ENCODE results near the gene SCO1.
A peak's percentile ranks its signal among the peaks of the same experiment; 100 is the strongest.
"Not testable (repeated sequence)": the region's sequence is repeated elsewhere in the genome, so short reads cannot be mapped to it uniquely, and the experiment has no call there.

SCO1 gene

DNA sequence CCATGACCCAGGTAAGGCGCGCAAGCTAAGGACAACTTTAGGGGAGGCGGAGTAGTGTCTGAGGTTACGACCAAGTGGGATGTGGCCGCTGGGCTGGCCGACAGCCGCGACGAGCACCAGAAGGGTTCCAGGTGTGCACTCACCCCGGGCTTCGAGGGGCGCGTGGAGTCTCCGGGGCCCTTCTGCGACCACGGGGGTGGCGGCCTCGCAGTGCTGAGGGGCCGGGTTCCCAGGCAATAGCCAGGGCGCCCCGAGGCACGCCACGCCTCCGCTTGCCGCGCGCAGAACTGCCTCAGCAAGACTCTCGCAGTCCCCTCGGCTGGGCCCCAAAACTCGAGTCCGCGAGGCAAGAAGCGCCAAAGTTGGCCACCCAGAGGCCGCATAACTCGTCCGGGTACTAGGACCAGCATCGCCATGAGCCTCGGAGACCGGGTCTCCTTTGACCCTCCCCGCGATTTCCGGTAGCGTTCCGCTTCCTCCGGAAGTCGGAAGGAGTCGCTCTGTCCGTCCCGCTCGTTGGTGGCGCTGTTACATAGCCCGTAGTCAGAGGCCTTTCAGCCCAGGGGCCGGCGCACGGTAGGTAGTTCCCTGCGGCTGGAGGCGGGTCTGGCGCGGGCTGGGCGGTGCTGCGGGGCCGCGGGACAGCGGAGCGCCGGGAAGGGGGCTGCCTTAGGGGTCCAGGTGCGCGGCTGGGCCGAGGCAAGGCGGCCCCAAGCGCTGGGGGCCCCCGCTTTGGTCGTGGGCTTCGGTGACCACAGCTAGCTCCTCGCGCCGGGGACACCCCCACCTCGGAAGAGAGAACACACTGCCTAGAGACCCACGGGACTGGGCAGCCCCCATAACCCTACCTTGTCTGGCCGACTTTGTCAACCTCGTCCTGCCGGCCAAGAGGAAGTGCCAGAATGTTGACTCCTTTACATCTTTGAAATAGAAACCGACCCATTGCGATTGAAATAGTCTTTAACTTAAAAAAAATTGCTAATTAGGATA lies at the start of gene SCO1, which contains the start of gene ADPRM:
TSS of gene SCO1 (minus strand) at position 442 of the 990 bp plus-strand sequence. CDS start at position 416, 26 bp downstream.
TSS of gene ADPRM (plus strand) at position 503 of the 990 bp plus-strand sequence. CDS start 7,333 bp downstream, outside the sequence.
- DNase-seq (ENCODE audit: low spot score) = peak; percentile 87

- no peak for DNase-seq (ENCODE audit: low spot score)
These were observed 47.9 kb upstream of the SCO1 start for GRCh38 chr17:10745231-10745630.

DNA sequence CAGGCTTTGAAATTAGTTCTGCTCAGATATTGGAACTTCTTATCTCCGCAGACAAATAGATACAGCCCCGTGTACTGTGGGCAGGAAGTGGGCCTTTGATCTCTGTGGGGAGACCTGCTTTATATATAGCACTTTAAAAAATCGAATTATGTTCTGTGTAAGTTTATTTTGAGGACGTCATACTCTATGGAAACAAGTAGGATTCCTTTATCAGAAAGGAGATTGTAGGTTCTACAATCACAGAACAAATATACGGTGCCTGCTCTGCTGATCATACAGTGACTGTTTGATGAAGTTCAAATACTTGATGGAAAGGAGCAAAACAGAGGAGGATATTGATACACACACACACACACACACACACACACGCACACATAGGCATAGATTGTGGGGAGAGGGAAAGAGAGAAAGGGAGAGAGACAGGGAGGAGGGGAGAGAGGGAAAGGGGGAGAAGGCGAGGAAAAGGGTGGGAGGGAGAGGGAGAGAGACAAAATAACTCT lies 47.2 kb upstream of the SCO1 start:
- no peak for DNase-seq (ENCODE audit: low spot score)

- DNase-seq (ENCODE audit: low spot score) = peak; percentile 24
These were observed 46.1 kb upstream of the SCO1 start for GRCh38 chr17:10743316-10744009.

- no peak for DNase-seq (ENCODE audit: low spot score)
These were observed 45.1 kb upstream of the SCO1 start for GRCh38 chr17:10742431-10742830.

DNA sequence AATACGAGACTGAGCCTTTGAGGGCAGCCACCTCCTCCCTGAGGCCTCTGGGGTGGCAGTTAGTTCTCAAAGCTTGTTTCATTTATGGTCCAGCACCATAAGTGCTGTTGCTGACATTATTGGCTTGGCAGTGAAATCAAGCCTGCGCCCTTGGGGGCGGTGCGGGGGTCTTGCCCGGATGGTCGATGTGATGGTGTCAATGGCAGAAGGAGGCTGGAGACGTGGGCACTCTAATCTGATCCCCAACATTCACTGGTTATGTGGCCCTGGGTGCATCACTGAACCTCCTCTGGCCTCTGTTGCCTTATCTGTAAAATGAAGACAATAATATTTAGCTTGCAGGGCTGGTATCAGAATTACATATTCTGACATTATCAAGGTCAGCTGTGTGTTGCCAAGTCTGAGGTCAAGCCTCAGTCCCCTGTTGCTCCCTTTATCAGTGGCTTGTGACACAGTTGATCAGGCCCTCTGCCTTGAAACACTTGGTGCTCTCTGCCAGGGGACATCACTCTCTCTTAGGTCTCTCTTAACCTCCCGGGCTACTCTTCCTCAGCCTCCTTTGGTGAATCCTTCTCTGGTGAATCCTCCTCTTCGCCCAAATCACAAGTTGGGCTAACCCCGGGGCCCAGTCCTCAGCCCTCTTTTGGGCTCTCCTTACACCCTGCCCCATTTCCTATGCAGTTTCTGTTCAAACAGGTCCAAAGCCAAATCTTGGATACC lies 44.2 kb upstream of the SCO1 start:
- DNase-seq (ENCODE audit: low spot score) = no peak

DNA sequence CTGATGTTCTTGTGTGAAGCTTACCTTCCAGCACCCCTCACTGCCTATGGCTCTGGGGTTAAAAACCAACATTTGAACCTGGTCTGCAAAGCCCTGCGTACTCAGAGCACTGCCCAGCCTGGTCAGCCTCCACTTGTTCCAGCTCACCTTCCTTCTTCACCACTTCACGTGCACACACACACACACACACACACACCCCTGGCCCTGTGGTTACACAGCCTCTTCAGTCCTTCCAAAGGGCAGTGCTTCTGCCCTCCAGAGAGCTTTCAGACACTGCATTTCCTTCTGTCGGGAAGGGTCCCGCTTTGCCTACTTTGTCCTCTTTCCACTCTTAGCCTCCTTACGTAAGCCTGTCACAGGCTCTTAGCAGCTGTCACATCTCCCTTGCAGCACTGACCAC lies 42.1 kb upstream of the SCO1 start:
- DNase-seq (ENCODE audit: low spot score) = no peak

GRCh38 chr17:10738521-10739258 lies 41.4 kb upstream of the SCO1 start:
- DNase-seq (ENCODE audit: low spot score) = no peak

DNA sequence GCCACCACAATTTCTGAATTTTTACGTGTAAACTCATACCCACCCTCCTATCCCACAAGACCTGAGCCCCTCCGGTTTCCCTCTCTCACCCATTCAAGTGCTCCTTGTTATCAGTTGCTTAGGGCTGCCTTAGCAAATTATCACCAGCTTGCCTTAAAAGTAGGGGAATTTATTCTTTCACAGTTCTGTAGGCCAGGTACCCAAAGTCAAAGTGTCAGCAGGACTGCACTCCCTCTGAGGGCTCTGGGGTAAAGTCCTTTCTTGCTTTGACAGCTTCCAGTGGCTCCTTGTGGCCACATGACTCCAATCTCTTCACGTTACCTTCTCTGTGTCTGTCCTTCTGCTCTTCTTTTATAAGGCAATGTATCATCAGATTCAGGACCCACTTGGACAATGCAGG lies 40.4 kb upstream of the SCO1 start:
- no peak for DNase-seq (ENCODE audit: low spot score)

DNA sequence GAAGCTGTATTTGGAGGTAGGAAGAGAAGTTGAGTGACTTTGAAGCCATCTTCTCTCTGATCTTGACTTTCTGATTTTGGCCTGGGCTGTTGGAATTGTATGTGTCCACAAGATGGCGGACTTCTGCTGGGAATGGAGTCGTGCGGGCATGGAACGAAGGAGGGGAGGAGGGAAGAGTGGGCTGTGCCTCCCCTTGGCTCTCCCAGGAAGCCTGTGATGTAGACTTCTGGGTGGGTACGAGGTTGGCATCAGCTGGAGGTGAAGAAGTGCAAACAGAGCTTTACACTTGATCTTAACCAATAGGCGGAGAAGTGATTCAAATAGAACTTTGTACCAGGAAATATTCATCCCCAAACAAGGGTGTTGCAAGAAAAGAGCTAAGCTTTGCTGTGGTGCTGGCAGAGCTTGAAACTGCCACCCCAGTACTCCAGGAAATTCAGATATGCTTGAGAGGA lies 39.9 kb upstream of the SCO1 start:
- peak; percentile 62 for DNase-seq (ENCODE audit: low spot score)

- no peak for DNase-seq (ENCODE audit: low spot score)
These were observed 38.5 kb upstream of the SCO1 start for GRCh38 chr17:10735821-10736220.

- no peak for DNase-seq (ENCODE audit: low spot score)
These were observed 37.9 kb upstream of the SCO1 start for GRCh38 chr17:10735251-10735650.

DNA sequence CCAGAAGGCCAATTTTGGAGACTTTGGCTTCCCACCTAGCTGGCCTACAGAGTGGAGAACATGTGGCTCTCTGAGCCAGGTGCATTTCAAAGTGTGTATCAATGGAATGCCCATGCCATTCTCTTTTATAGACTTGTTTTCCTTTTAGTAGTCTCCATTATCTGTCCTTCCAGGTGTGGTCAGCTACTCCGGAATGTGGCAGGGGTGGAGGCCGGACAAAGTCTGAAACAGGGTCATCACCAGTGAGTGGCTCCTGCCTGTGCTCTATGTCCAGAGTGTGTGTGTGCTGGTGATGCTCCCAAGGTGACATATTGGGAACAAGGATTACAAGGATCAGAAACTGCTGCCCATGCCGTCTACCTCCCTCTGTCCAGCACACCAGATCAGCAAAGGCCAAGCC lies 36.3 kb upstream of the SCO1 start:
- DNase-seq (ENCODE audit: low spot score) = no peak

GRCh38 chr17:10732121-10732520 lies 34.8 kb upstream of the SCO1 start:
- not testable (repeated sequence) for DNase-seq (ENCODE audit: low spot score)

- no peak for DNase-seq (ENCODE audit: low spot score)
These were observed 34.1 kb upstream of the SCO1 start for GRCh38 chr17:10731408-10731879.

GRCh38 chr17:10730247-10730646 lies 32.9 kb upstream of the SCO1 start:
- DNase-seq (ENCODE audit: low spot score) = not testable (repeated sequence)

DNA sequence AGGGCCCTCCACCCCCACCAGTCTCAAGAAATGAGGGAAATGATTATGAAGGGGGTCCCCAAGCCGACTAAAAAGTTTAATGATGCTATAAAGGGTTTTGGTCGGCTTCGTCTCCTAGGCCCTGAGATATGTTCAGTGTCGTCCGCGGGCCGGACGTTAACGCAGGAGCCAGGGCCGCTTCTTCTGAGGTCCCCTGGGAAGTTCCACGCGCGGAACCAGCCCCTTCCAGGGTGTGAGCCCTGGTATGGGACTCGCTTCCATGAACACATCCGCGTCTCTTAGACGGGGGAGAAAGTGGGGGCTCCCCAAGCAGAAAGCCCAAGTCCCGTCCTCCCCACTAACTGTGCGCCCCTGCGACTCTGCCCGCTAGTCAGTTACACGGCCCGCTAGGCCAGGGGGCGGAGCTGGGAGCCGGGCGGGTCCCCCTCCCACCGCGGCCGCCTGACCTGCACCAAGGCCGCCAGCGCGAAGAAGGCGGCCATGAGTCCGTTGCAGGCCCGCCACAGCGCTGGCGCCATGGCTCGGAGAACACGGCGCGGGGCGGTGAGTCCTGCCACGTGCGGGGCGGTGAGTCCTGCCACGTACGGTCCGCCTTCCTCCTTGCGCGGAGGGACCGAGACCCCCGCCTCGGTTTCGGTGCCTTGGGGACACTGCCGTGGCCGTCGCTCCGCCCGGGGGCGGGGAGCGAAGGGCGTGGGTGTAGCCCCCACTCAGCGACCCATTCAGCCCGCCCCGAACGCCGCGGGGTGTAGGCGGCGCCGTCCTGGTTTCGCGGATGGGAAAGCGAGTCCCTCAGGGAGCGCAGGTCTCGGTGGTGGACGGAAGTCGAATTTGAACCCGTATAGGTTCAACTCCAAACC lies 32.2 kb upstream of the SCO1 start, which contains the start of gene TMEM220:
TSS of gene TMEM220 (minus strand) at position 690 of the 860 bp plus-strand sequence. CDS start at position 518, 172 bp downstream.
- DNase-seq (ENCODE audit: low spot score) = peak; percentile 60

DNA sequence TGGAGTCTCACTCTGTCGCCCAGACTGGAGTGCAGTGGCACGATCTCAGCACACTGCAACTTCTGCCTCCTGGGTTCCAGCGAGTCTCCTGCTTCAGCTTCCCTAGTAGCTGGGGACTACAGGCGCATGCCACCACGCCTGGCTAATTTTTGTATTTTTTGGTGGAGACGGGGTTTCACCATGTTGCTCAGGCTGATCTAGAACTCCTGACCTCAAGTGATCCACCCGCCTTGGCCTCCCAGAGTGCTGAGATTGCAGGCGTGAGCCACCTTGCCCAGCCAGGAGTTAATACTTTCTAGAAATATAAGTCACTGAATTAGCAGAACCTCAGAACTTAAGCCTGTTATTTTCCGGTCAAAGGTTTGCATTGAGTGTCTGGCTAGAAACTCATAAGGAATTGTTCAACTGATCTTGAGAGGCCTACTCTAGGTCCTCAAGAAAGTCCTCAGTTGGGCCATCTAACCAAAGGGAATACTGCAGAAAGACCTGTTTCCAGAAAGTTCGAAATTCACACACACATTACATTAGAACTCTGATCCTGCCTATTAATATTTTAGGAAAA lies 31.1 kb upstream of the SCO1 start:
- DNase-seq (ENCODE audit: low spot score) = no peak

DNA sequence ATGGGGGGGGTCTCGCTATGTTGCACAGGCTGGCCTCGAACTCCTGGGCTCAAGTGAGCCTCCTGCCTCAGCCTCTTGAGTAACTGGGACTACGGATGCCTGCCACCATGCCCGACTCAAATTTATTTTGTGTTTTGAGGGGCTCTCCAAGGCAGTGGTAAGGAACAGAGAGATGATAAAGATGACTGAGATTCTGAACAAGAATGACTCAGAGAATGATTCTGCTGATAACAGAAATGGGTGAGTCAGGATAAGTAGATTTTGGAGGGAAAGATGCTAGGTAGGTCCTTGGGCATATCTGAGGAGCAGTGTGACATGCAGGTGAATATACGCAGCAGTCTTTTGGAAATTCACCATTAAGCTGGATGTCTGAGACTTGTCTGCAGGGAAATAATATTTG lies 29.9 kb upstream of the SCO1 start:
- DNase-seq (ENCODE audit: low spot score) = no peak

GRCh38 chr17:10726196-10726595 lies 28.9 kb upstream of the SCO1 start:
- no peak for DNase-seq (ENCODE audit: low spot score)
